PC-9 (cell line): Measurements from ENCODE around the gene ANKRD33B. TPM values are rescaled to one million over a fixed set of nuclear protein-coding genes. Genes with fewer than 3 reads are reported as not detected.

ENCODE experiments used
- BruUV-seq: library from RNA; stranded (reverse); fragments of 400-500 nt; replicated peaks from 2 replicates; lab custom pipeline; 2021; lab: Mats Ljungman, UMichigan
- CTCF ChIA-PET: fragments of 300-600 bp; sonication (Branson Sonifier 250); formaldehyde crosslinking; loops from one replicate; lab custom pipeline; 2022; ENCODE audit warnings: antibody characterized with exemption; lab: Charles Lee
- POLR2A ChIA-PET: fragments of 300-600 bp; sonication (Branson Sonifier 250); formaldehyde crosslinking; loops from one replicate; lab custom pipeline; 2022; ENCODE audit warnings: antibody characterized with exemption; ENCODE audit not compliant: unreplicated experiment; lab: Charles Lee
- DNase-seq, 2 experiments: peaks; one replicate each; pipeline versions ENCODE4 v3.0.0 to v3.0.0-alpha.2; 2015 to 2022; ENCODE audit warnings: mixed read lengths in 1 of 2
- H2AFZ ChIP-seq: fragments of 200-600 bp; sonication (generic); 2 replicates; pipeline ENCODE4 v1.8.1; 2017; ENCODE audit warnings: antibody characterized with exemption
- H3F3A ChIP-seq: fragments of 200-600 bp; sonication (generic); 2 replicates; pipeline ENCODE4 v1.8.1; 2017; ENCODE audit warnings: antibody characterized with exemption, mild to moderate bottlenecking, low read depth; ENCODE audit not compliant: insufficient read depth
- H3K27ac ChIP-seq: fragments of 200-600 bp; sonication (generic); 2 replicates; pipeline ENCODE4 v1.6.1; 2016; ENCODE audit warnings: mixed run types
- H3K27me3 ChIP-seq: fragments of 200-600 bp; sonication (generic); 2 replicates; pipeline ENCODE4 v1.6.1; 2016; ENCODE audit warnings: low read depth, mixed run types; ENCODE audit not compliant: insufficient read depth
- H3K36me3 ChIP-seq: fragments of 200-600 bp; sonication (generic); 2 replicates; pipeline ENCODE4 v1.6.1; 2016; ENCODE audit warnings: low read depth, mixed run types
- H3K4me1 ChIP-seq: fragments of 200-600 bp; sonication (generic); replicated peaks from 2 replicates; pipeline ENCODE4 v1.6.1; 2016; ENCODE audit warnings: mixed run types; ENCODE audit not compliant: insufficient read depth
- H3K4me2 ChIP-seq: fragments of 200-600 bp; sonication (generic); 2 replicates; pipeline ENCODE4 v1.6.1; 2017; ENCODE audit warnings: mixed run types
- H3K4me3 ChIP-seq: fragments of 200-600 bp; sonication (generic); 2 replicates; pipeline ENCODE4 v1.6.1; 2016; ENCODE audit warnings: mixed run types
- H3K79me2 ChIP-seq: fragments of 200-600 bp; sonication (generic); 2 replicates; pipeline ENCODE4 v1.6.1; 2017; ENCODE audit warnings: low read depth, mixed run types
- H3K9me2 ChIP-seq: fragments of 200-600 bp; sonication (generic); 2 replicates; pipeline ENCODE4 v1.8.1; 2017; ENCODE audit warnings: mild to moderate bottlenecking; ENCODE audit not compliant: insufficient read depth
- H3K9me3 ChIP-seq: fragments of 200-600 bp; sonication (generic); 2 replicates; pipeline ENCODE4 v1.8.1; 2016; ENCODE audit warnings: low read depth; ENCODE audit not compliant: insufficient read depth
- H4K20me1 ChIP-seq: fragments of 200-600 bp; sonication (generic); 2 replicates; pipeline ENCODE4 v1.8.1; 2017; ENCODE audit not compliant: insufficient read depth
- CTCF ChIP-seq: fragments of 200-600 bp; sonication (generic); conservative IDR thresholded peaks from 2 replicates; pipeline ENCODE4 v1.6.1; 2017; ENCODE audit warnings: mixed run types, antibody characterized with exemption, mild to moderate bottlenecking, moderate library complexity
- EZH2 ChIP-seq: fragments of 200-600 bp; sonication (generic); IDR thresholded peaks from 2 replicates; pipeline ENCODE4 v1.8.0; 2017; ENCODE audit warnings: antibody characterized with exemption, low read depth
- intact Hi-C: fragments of 100-400 bp; cut with micrococcal nuclease; formaldehyde crosslinking; loops from one replicate; pipeline ENCODE4 v1.10.0; 2022; ENCODE audit not compliant: unreplicated experiment
- total RNA-seq: library from RNA; stranded (reverse); gene quantifications from 2 replicates; pipeline ENCODE4 v1.2.3, GENCODE V29; 2021

Gene ANKRD33B
- total RNA-seq, 1 experiment from 2014 or later: 32.1 TPM

GRCh38 chr5:10645146-10645545, 81.3 kb downstream of the ANKRD33B start:
- H3K4me3 ChIP-seq: no peak overlapping the region
- H3K4me2 ChIP-seq: no peak overlapping the region
- H3K4me1 ChIP-seq: no peaks in the 10 kb centered on the region
- no peaks in the 10 kb centered on the region for H3K27me3 ChIP-seq
- H4K20me1 ChIP-seq: no peaks in the 10 kb centered on the region
- no peaks in the 10 kb centered on the region for H3K9me2 ChIP-seq
- no peaks in the 10 kb centered on the region for H3K79me2 ChIP-seq
- H3K36me3 ChIP-seq: no peaks in the 10 kb centered on the region
- no peak for TF ChIP-seq CTCF
- no peak for TF ChIP-seq EZH2
- BruUV-seq: no TSS peak
- no peaks in the 10 kb centered on the region for H3F3A ChIP-seq
- intact Hi-C loops: no loop called here
- H3K27ac ChIP-seq: no peak overlapping the region
- ChIA-PET POLR2A (no interaction called here), CTCF (no interaction called here)
- H2AFZ ChIP-seq: no peak overlapping the region
- DNase-seq: no peak
- H3K9me3 ChIP-seq: no peaks in the 10 kb centered on the region

- no peaks in the 10 kb centered on the region for H3F3A ChIP-seq
- no peak for DNase-seq
- ChIA-PET POLR2A (no interaction called here), CTCF (no interaction called here)
- H3K79me2 ChIP-seq: no peaks in the 10 kb centered on the region
- no peaks in the 10 kb centered on the region for H3K27me3 ChIP-seq
- H3K27ac ChIP-seq: no peak overlapping the region
- no peaks in the 10 kb centered on the region for H3K9me3 ChIP-seq
- no TSS peak for BruUV-seq
- H4K20me1 ChIP-seq: no peaks in the 10 kb centered on the region
- H3K4me2 ChIP-seq: no peak overlapping the region
- TF ChIP-seq CTCF (no peak), EZH2 (no peak)
- no peaks in the 10 kb centered on the region for H3K9me2 ChIP-seq
- H2AFZ ChIP-seq: no peak overlapping the region
- H3K4me3 ChIP-seq: no peak overlapping the region
- H3K4me1 ChIP-seq: no peaks in the 10 kb centered on the region
- H3K36me3 ChIP-seq: no peaks in the 10 kb centered on the region
- intact Hi-C loops: no loop called here
These were observed 81.8 kb downstream of the ANKRD33B start for GRCh38 chr5:10645671-10646070.

- no peaks in the 10 kb centered on the region for H3K9me2 ChIP-seq
- BruUV-seq: no TSS peak
- H3K4me1 ChIP-seq: no peaks in the 10 kb centered on the region
- ChIA-PET POLR2A (no interaction called here), CTCF (no interaction called here)
- H3F3A ChIP-seq: no peaks in the 10 kb centered on the region
- H4K20me1 ChIP-seq: no peaks in the 10 kb centered on the region
- no peak for TF ChIP-seq CTCF
- no peak for TF ChIP-seq EZH2
- H3K27ac ChIP-seq: no peak overlapping the region
- H3K9me3 ChIP-seq: no peaks in the 10 kb centered on the region
- no peak overlapping the region for H2AFZ ChIP-seq
- no peak for DNase-seq
- intact Hi-C loops: no loop called here
- no peaks in the 10 kb centered on the region for H3K27me3 ChIP-seq
- no peak overlapping the region for H3K4me3 ChIP-seq
- H3K79me2 ChIP-seq: no peaks in the 10 kb centered on the region
- no peak overlapping the region for H3K4me2 ChIP-seq
- H3K36me3 ChIP-seq: no peaks in the 10 kb centered on the region
These were observed 83.8 kb downstream of the ANKRD33B start for GRCh38 chr5:10647640-10648039.
